ENCODE results near the gene EPHB2. TPM values are rescaled to one million over a fixed set of nuclear protein-coding genes. Genes with fewer than 3 reads are reported as not detected.

Gene EPHB2
- total and polyA plus RNA-seq, 2 donors (not counting 3 experiments of a cell fraction or from before 2014, with no cell fraction given) = 50.8 to 69.1 TPM

DNA sequence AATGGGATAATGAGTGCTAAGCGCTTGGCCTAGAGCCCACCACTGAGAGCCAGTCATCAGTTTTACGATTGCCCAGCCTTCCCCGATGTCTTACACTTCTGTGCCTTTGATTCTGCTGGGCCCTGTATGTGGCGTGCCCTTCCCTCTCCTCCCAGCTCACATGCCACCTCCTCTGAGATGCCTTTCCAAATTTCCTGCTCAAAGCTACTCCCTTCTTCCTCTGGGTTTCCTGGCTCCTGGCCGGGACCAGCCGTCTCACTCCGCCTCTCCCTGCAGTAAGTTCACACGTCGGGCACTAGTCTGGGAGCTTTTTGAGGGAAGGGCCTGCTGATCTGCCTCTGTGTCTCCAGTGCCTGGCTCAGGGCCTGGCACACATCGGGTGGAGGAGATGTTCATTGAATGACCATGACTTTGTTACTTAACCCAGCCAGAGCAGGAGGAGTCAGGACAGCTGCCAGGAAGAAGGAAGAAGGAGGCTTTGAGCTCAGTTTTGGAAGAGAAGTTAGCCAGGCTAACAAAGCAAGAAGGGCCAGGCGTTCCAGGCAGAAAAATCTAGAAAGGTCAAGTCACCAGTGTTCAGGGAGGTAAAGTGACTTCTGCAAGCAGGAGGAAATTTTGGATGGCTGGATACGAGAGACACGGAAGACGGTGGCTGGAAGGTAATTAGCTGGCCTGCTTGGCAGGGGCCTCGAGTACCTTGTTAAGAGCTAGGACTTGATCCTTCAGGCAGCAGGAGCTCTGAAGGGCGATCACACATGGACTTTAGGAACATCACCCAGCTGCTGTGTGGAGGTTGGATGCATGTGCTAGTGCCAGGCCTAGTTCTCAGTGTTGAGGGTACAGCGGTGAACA is 63.6 kb downstream of the EPHB2 start:
- Histone ChIP-seq H3K27ac (ENCODE audit: insufficient read depth, low read depth, low read length) (no peak overlapping the region), H3K79me2 (ENCODE audit: control insufficient read depth, insufficient read depth, low read length) (peaks cover 30% of the 10 kb centered on the region), H3K9ac (replicated peaks; ENCODE audit: extremely low read depth, insufficient read depth, low read length) (no peak overlapping the region), H3K4me2 (ENCODE audit: insufficient read depth, low read length) (no peak overlapping the region), H3K4me1 (ENCODE audit: control insufficient read depth, extremely low read depth, insufficient read depth, low read length) (peaks cover 4% of the 10 kb centered on the region), H3K27me3 (ENCODE audit: control insufficient read depth in 2 of 2, insufficient read depth in 2 of 2, low read length in 2 of 2) (no peaks in the 10 kb centered on the region), H3K9me3 (replicated peaks; ENCODE audit: control insufficient read depth, insufficient read depth, low read length) (no peaks in the 10 kb centered on the region), H2AFZ (ENCODE audit: low read depth, low read length) (no peak overlapping the region), H3K36me3 (ENCODE audit: control insufficient read depth in 2 of 2, extremely low read depth in 1 of 2, insufficient read depth in 2 of 2, low read length in 2 of 2) (no peaks in the 10 kb centered on the region), H3K9me1 (replicated peaks; ENCODE audit: control insufficient read depth, extremely low read depth, insufficient read depth, low read length) (no peaks in the 10 kb centered on the region), H4K20me1 (replicated peaks; ENCODE audit: control insufficient read depth, extremely low read depth, insufficient read depth, low read length) (no peaks in the 10 kb centered on the region), H3K4me3 (replicated peaks in 1 of 3; ENCODE audit: insufficient read depth in 1 of 3, low read depth in 1 of 3, low read length in 3 of 3) (no peak overlapping the region)
- TF ChIP-seq JUN (IDR thresholded peaks at IDR 0.05; ENCODE audit: borderline replicate concordance, insufficient read depth, insufficient read length, low read depth) = no peak
- TF ChIP-seq FOS (IDR thresholded peaks at IDR 0.05; ENCODE audit: borderline replicate concordance, insufficient read depth, low read length) = no peak
- TF ChIP-seq, protein P1, sequence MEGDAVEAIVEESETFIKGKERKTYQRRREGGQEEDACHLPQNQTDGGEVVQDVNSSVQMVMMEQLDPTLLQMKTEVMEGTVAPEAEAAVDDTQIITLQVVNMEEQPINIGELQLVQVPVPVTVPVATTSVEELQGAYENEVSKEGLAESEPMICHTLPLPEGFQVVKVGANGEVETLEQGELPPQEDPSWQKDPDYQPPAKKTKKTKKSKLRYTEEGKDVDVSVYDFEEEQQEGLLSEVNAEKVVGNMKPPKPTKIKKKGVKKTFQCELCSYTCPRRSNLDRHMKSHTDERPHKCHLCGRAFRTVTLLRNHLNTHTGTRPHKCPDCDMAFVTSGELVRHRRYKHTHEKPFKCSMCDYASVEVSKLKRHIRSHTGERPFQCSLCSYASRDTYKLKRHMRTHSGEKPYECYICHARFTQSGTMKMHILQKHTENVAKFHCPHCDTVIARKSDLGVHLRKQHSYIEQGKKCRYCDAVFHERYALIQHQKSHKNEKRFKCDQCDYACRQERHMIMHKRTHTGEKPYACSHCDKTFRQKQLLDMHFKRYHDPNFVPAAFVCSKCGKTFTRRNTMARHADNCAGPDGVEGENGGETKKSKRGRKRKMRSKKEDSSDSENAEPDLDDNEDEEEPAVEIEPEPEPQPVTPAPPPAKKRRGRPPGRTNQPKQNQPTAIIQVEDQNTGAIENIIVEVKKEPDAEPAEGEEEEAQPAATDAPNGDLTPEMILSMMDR (IDR thresholded peaks at IDR 0.05; ENCODE audit: extremely low read depth in 1 of 2, insufficient read depth in 1 of 2, low read depth in 1 of 2, low read length in 2 of 2) = no peak
- no peak for TF ChIP-seq GATA2 (IDR thresholded peaks at IDR 0.05; ENCODE audit: insufficient read depth, insufficient read length, low read depth, low read length)
- TF ChIP-seq, protein P2, sequence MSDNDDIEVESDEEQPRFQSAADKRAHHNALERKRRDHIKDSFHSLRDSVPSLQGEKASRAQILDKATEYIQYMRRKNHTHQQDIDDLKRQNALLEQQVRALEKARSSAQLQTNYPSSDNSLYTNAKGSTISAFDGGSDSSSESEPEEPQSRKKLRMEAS (IDR thresholded peaks at IDR 0.05; ENCODE audit: insufficient read depth, insufficient read length) = no peak
- TF ChIP-seq EZH2 (IDR thresholded peaks at IDR 0.05; ENCODE audit: borderline replicate concordance, low read depth, low read length, severe bottlenecking) = no peak
- no peak for TF ChIP-seq POLR2AphosphoS5 (IDR thresholded peaks at IDR 0.05; ENCODE audit: insufficient read depth, low read depth, low read length)
- TF ChIP-seq POLR2A (IDR thresholded peaks at IDR 0.05; ENCODE audit: low read depth, low read length) = no peak
- TF ChIP-seq MYC (IDR thresholded peaks at IDR 0.05; ENCODE audit: low read depth, low read length) = no peak
- no TSS peak for BruUV-seq (replicated peaks)
- peak; percentile 69 for FAIRE-seq
- intact Hi-C loops (cut with micrococcal nuclease) = no loop called here
- CTCF ChIA-PET = interaction anchor here (0.9 to 1.6 kb wide), 3 partner anchors 57 to 71 kb away, joined by 3 to 10 read pairs (median 3); no protein-coding TSS in a partner anchor
- dilution Hi-C loops (cut with MboI; ENCODE audit: extremely low pct_ligation_motif_present, low sequenced_read_pairs) = no loop called here
- DNase-seq (ENCODE audit: low read depth, low spot score) = peak; percentile 22
- POLR2A ChIA-PET = no interaction called here
